Activated CD4-positive, alpha-beta T cell treated with anti-CD3 and anti-CD28 coated beads, Interleukin-10, Interleukin-2, amounts not matched to agents 100 ng/mL and 50 ng/mL, durations not matched to agents 16 hours and 8 hours (primary cell): ENCODE measurements around the gene DLGAP5.

ENCODE experiments used
- DNase-seq: peaks from one replicate; pipeline ENCODE4 v3.0.0-alpha.2; 2020

DLGAP5 gene

DNA sequence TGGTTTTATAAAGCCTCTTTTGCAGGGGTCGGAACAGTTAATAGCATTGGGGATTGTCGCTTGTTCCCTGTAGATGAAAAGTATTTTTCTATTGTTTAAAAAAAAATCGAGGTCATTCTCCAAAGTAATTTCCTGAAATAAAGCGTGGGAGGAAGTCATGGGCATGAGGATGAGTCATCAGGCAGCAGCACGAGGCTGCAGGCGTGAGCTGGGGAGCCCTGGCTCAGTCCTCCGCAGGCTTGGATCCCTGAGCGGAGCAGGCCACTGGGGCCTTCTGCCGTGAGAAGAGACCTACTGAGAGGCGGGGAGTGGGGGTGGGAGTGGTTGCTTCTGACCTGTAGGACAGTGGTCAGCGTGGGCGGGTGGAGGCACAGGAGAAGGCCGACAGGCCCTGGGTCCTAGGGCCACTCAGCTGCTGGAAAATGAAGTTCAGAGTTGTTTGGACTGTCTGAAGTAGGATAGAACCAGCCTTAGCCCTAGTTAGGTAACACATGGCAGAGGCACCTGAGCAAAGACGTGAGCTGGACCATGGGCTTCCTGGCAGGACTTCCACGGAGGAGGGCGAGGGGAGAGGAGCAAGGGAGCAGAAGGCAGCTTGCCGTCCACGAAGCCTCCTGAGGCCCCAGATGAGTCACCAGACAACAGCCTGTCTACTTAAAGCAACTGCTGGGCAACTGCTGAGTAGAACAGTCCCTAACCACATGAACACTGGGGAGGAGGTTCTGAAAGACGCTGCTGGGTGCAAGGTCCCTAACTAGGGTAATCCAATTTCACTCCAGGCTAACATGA is 83.4 kb downstream of the DLGAP5 start:
- peak; percentile 86 for DNase-seq

DNA sequence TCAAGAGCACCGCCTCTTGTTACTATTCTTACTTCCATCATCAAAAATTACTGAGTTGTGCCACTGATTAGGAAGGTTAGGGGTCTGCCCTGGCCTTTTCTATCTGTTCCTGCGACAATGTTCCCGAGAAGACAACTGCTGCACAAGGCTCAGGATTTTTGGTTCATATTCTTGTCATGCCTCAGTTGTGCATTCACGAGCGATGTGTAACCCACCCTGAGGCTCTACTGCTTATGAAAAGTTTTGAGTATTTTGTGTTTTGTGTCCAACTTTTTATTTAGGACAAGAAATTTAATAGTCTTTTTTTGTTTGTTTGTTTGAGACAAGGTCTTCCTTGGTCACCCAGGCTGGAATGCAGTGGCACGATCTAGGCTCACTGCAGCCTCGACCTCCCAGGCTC is 85.4 kb downstream of the DLGAP5 start:
- DNase-seq, result no peak

DNA sequence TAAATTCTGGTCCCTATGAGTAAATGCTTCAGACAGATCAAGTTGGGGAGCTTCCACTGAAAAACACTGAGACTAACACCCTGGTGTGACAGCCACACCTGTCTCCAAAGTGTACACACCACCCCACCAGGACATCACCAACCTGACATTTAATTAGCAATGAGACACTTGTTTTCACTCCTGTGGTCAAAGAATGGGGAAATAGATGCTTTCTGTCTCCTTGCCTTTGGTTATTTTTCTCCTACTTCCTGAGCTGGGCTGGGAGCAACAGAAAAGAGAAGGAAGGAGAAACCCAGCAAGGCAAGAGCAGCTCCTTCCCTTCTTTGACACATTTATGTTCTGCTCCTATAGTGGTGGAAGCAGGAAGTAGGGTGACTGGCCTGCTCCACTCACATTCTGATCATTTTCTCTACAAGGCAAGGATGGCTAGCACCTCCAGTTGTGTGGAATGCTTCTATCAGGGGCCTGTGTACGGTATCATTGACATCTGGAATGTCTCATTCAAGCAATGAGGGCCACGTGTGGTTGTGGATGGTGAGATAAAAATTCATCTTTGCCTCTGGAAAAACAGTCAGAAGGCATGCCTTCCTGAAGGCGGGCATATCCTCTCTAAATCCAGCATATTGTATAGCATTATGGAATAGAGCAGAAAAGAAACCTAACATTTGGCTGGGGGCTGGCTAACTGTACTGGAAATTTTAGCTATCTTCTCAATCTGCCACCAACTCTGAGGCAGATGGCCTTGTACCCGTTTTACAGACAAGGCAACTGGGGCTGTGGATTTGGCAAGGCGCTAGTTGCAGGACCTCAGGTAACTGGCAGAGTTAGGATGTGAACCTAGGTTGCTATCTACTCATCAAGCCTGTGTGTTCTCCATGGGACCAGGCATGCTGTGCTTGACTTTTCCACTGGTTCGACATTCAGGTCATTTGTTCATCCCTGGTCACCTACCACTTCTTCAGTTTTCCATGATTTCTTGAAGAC is 87.1 kb downstream of the DLGAP5 start:
- no peak for DNase-seq

DNA sequence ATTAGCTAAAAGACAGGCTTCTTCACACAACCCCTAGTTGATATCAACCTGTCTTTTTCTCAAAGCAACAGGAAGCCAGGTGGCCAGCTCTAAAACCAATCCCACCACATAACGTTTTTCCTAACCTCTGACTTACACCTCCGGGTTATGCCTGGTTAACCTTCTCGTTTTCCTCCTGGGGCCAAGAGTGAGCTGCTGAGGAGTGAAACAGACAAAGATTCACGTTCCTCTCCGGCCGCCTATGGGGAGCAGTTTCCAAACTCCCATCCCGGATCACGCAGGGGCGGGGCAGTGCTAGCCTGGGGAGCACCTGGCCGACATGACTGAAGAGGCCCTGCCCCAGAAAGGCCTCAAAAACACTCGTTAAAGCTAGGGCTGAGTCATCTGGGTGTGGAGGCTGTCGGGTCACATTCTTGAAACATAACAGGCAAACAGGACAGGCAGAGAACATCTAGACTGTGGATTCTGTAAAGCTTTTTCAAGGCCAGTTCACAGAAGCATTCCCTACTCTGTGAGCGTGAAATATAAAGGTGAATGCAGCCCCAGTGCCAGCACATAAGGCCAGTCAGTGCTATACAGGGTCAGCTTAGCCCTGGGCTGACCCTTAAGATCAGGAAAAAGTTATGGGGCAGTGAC is 88.3 kb downstream of the DLGAP5 start:
- DNase-seq, result peak; percentile 87

GRCh38 chr14:55102141-55102621 is 89.2 kb downstream of the DLGAP5 start:
- DNase-seq, result peak; percentile 92

- DNase-seq, result no peak
Observed at GRCh38 chr14:55101698-55102097, 89.7 kb downstream of the DLGAP5 start.

DNA sequence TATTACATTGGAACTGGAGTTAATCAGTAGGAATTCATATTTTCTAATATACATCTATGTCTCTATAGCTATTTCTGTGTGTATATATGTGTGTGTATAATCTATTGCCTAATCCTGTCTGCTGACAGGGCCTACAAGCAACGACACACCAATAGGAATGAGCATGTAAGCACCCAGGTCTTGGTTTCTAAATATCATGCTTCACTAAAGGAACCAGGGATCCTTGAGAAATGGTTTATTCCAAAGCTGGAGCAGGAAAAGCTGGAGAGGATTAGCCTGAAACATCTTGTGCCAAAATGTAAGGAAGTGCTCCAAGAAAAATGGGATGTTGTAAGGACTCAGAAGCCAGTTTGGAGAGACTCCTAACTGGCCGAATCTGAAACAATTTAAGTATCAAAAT is 91.6 kb downstream of the DLGAP5 start:
- DNase-seq, result no peak

GRCh38 chr14:55098561-55098898 is 92.9 kb downstream of the DLGAP5 start:
- DNase-seq, result no peak
